Adrenal gland (tissue), 5 donors: ENCODE data around the gene PDE3A.
"Not testable (repeated sequence)": the region's sequence is repeated elsewhere in the genome, so short reads cannot be mapped to it uniquely, and the experiment has no call there.

Experiments
- CTCF ChIP-seq, 6 experiments: fragments of 450-650 bp in 4 of 6; fragments of 200-600 bp in 2 of 6; sonication (generic) in 1 of 6; IDR thresholded peaks; 1 replicate in 5 of 6; 2 replicates in 1 of 6; pipeline versions ENCODE4 v1.5.1 to v1.8.0; 2016 to 2021; ENCODE audit warnings: antibody characterized with exemption in 6 of 6, mild to moderate bottlenecking in 2 of 6, moderate library complexity in 1 of 6
- POLR2A ChIP-seq, 2 donors: fragments of 450-650 bp; IDR thresholded peaks; one replicate each; pipeline ENCODE4 v1.6.1; 2017; ENCODE audit warnings: antibody characterized with exemption in 2 of 2, mild to moderate bottlenecking in 2 of 2, moderate library complexity in 1 of 2
- donor health status: DM: no; HTN: no; CAD: no.

DNA sequence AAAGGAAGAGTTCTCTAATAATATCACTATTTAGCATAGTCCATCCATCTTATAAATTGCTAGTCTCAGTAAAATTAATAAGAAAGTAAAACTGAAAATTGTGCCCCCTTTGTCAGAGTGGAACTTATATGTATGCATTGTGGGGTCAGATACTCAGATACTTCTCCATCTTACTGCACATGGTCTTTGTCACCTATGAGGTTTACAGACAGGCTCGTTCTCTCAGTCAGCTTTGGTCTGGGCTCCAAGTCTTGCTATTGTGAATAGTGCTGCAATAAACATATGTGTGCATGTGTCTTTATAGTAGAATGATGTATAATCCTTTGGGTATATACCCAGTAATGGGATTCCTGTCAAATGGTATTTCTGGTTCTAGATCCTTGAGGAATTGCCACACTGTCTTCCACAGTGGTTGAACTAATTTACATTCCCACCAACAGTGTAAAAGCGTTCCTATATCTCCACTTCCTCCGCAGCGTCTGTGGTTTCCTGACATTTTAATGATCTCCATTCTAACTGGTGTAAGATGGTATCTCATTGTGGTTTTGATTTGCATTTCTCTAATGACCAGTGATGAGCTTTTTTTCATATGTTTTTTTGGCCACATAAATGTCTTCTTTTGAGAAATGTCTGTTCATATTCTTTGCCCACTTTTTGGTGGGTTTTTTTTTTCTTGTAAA is 37.4 kb upstream of the PDE3A start:
- TF ChIP-seq CTCF, POLR2A (IDR thresholded peaks at IDR 0.05): not testable (repeated sequence)
